HG02943 (cell line): ENCODE data around the gene MCCC1.
"Not testable (repeated sequence)": the region's sequence is repeated elsewhere in the genome, so short reads cannot be mapped to it uniquely, and the experiment has no call there.

ENCODE experiments used
- ATAC-seq: cut with Tn5 transposase; IDR thresholded peaks from one replicate; pipeline ENCODE4 v1.9.1; 2021; ENCODE audit warnings: mild to moderate bottlenecking, low read depth, moderate library complexity; ENCODE audit not compliant: unreplicated experiment

The MCCC1 gene

GRCh38 chr3:183099026-183099837 is at the start of gene MCCC1:
TSS of gene MCCC1 (minus strand) at chr3:183099496. CDS start at chr3:183099440, 56 bp downstream.
- ATAC-seq: peak; percentile 99

GRCh38 chr3:183148056-183148455 is 48.8 kb upstream of the MCCC1 start:
- ATAC-seq: no peak

- ATAC-seq: no peak
Observed at GRCh38 chr3:183144363-183144762, 45.1 kb upstream of the MCCC1 start.

- ATAC-seq: no peak
Observed at GRCh38 chr3:183142199-183142598, 42.9 kb upstream of the MCCC1 start.

GRCh38 chr3:183134844-183135243 is 35.5 kb upstream of the MCCC1 start:
- no peak for ATAC-seq

- ATAC-seq: no peak
Observed at GRCh38 chr3:183132409-183132808, 33.1 kb upstream of the MCCC1 start.

GRCh38 chr3:183131735-183132134 is 32.4 kb upstream of the MCCC1 start:
- ATAC-seq: no peak

GRCh38 chr3:183131186-183131725 is 32.0 kb upstream of the MCCC1 start:
- ATAC-seq: no peak

GRCh38 chr3:183129243-183129642 is 29.9 kb upstream of the MCCC1 start:
- no peak for ATAC-seq

GRCh38 chr3:183128709-183129108 is 29.4 kb upstream of the MCCC1 start:
- no peak for ATAC-seq

GRCh38 chr3:183123891-183124290 is 24.6 kb upstream of the MCCC1 start:
- ATAC-seq: no peak

GRCh38 chr3:183122257-183122932 is 23.1 kb upstream of the MCCC1 start:
- no peak for ATAC-seq

- ATAC-seq: no peak
Observed at GRCh38 chr3:183120538-183121215, 21.4 kb upstream of the MCCC1 start.

- ATAC-seq: no peak
Observed at GRCh38 chr3:183117056-183117455, 17.8 kb upstream of the MCCC1 start.

GRCh38 chr3:183116025-183116614 is 16.8 kb upstream of the MCCC1 start:
- peak; percentile 77 for ATAC-seq

- no peak for ATAC-seq
Observed at GRCh38 chr3:183114384-183115178, 15.3 kb upstream of the MCCC1 start.

GRCh38 chr3:183109847-183110246 is 10.6 kb upstream of the MCCC1 start:
- not testable (repeated sequence) for ATAC-seq

GRCh38 chr3:183108470-183108869 is 9.2 kb upstream of the MCCC1 start:
- ATAC-seq: no peak

- ATAC-seq: no peak
Observed at GRCh38 chr3:183108001-183108449, 8.7 kb upstream of the MCCC1 start.

- not testable (repeated sequence) for ATAC-seq
Observed at GRCh38 chr3:183107372-183107771, 8.1 kb upstream of the MCCC1 start.
